HG03159 (cell line): ENCODE measurements around the gene RETREG2.

Experiments used
- ATAC-seq: cut with Tn5 transposase; IDR thresholded peaks from one replicate; pipeline ENCODE4 v1.9.1; 2021; ENCODE audit warnings: mild to moderate bottlenecking, moderate library complexity; ENCODE audit not compliant: unreplicated experiment

Gene RETREG2

DNA sequence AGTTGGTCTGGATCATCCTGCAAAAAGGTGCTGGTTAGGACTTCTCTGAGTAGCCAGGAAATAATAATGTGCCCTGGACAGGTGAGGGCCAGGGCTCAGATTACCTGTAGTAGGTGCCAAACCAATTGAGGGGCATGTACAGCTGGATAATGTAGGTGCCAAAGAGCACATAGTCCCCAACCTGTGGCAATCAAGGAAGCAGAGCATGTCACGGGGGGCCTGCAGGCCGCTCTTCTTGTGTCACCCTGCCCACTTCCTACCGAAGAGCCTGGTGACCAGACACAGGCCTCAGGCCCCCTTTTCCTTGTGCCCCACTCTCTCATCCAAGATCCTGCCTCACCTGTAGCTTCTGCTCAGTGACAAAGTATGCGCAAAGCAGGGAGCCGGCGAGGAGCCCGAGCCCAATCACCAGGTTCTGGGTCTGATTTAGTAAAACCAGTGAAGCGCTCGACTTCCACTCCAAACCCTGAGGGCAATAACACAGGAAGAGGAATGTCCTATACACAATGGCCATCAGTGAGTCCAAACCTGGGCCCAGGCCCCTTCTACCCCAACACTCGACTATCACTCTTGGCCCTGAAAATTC is 35.5 kb downstream of the RETREG2 start:
- no peak for ATAC-seq

DNA sequence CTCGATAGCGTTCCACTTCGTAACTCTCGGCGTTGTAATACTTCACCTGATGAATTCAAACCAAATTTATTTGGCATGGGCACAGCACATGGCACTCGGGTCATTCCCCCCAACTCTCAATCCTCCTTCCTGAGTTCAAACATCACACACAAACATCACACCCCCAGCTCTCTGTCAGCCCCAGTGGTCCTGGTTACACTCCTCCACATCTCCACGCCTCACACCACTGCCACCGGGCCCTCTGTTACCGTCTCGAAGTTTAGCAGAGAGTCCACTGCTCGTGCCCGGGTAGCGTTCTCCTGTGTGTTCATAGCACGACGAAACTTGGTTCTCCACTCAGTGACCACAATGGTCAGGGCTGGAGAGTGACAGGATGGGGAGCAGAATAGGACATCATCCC is 36.1 kb downstream of the RETREG2 start:
- ATAC-seq = no peak

DNA sequence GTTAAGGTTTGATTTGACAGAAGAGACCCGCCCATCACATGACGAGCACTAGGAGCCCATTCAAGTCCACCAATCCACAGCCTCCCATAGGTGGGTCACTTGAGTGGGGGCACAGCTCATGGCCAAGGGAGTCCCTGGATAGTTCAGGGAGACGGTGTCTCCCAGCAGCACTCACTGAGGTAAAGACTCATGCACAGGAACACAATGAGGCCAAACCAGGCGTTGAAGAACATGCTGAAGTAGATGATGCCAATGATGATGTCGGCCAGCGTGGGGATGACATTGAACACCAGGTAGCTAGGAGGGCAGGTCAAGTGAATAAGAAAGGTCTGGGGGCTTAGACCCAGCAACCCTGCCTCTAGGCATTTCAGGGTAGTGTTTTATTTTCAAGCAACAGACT is 36.7 kb downstream of the RETREG2 start:
- ATAC-seq = no peak

DNA sequence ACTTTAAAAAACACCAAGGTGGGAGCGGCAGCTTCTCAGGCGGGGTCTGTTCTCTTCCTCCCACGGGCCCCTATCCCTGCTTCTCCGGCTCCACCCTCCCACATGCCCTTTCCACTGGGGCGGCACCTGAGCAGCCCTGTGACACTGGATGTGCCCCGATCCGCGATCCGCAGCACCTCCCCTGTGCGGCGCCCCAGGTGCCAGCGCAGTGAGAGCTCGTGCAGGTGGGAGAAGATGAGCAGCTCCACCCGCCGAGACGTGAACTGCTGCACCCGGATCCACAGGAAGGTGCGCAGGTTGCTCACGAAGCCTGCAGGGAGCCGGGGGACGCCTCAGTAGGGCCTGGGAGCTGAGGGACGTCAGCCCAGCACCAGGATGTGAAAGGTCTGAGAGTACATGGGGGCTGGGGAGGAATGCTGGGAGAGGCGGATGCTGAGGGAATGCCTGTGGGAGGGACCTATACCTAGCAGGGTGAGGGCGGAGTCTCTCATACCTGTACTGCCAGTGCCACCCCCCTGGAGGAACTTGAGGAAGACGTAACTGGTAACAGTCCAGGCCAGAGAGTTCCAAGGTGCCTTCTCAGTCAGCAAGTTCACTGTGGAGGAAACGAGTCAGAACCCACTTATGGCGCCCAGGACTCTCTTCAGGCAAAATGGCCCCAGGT is 37.9 kb downstream of the RETREG2 start:
- no peak for ATAC-seq

DNA sequence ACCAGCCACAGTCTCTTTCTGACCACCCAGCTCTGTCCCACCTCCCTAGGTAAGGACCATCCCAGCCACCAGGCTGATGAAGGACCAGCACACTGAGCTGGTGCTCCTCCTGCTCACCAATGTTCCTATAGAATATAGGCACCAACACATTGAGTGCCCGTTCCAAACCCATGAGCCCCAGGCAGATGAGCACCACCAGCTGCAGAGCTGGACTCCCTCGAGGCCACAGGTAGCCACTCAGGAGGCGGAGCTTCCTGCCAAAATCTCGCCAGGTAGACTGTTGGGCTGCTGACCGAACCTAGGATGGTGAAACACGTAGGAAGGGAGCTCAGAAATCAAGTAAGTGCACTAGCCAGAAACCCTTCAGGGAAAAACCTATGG is 38.5 kb downstream of the RETREG2 start:
- ATAC-seq = no peak

DNA sequence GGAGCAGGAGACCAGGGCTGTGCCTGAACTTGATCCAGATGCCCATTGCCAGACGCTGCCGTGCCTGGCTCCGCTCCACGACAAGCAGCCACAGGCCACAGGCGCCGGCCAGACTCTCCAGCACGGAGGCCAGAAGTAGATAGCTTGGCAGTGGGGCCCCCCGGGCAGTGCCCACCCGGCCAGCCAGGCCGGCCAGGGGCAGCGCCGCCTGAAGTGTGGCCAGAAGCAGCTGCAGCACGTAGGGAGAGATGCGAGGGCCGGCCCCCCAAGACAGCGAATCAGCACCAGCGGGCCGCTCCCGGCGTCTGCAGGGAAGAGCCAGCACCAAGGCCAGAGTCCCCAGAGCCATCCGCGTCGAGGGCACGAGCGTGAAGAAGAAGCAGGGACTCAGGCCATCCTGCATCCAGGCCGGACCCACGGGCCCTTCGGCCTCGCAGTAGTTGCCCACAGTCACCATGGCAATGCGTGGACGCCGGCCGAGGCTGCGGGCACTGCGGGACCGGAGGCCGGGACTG is 40.2 kb downstream of the RETREG2 start:
- ATAC-seq = peak; percentile 29

DNA sequence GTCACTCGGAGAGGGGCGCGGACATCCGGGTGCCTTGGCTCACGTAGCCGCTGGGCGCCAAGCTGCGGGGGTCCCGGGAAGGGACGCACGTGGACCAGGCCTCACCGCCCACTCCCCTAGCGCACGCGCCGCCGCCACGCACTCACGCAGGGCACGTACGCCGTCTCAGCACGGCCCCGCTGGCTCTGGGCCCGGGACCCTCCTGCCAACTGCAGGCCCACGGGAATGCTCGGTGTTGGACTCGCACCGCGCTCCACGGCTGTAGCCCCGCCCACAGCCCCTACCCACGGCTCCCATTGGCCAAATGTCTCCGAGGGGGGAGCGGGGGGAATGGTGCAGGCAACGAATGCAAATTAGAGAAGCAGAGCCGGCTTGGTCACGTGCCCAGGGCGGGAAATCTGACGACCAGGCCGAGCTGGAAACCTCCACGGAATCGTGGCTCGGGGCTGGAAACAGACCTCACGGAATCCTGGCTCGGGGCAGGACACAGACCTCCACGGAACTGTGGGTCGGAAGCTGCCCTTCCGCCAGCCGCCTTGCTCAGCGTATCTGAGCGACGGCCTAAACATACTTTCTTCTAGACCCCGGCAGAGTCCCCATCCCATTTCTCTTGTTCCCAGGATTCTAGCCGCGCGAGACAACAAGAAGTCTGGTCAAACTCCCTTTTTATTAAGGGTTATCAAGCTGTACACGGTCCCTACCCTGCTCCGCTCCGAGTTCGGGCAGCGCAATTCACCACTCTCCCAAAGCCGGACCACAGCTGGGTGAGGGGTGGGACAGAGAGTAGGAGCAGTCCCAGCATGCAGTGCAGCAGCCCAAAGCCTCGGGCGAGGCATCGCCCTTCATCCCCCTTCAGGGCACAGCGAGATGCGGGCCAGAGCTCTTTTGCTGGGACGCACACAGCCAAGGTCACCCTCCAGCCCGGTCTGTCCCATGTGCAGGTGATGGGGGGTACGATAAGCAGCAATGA is 40.9 kb downstream of the RETREG2 start, which contains the start of gene ABCB6:
Gene ABCB6 (minus strand): TSS at position 227 of the 970 bp plus-strand sequence. CDS start 285 bp downstream, outside the sequence.
- ATAC-seq = peak; percentile 76

DNA sequence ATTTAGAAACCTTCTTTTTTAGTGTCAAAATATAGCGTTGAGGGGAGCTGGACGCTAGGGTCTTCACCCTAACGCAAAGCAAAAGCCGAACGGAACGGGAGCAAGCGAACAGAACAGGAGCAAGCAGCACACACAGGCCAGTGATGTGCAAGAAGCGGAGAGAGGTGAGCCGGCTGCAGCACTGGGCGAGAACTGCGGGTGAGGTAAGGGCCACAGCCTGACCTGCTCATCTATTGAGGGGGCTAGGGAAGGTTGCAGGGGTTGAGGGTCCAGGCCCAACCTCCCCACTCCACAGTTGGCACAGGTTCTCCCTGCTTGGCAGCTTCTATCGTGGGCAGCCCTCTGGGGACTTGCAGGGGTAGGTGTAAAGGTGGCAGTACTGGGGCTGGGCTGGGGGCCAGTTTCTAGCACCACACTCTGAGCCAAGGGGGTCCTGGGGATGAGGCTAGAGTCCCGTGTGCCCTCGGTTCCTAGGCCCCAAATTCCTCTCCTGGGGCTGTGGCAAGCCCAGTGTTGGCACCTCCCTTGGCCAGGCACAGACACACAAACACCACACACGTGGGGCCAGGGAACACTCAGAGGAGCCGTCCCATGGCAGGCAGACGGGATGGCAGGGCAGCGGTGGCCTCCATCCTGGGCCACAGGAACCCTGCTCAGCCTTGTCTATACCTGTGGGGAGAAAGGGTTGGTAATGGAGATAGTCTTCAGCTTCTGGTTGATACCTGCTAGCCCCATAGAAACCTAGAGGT is 41.9 kb downstream of the RETREG2 start:
- no peak for ATAC-seq

DNA sequence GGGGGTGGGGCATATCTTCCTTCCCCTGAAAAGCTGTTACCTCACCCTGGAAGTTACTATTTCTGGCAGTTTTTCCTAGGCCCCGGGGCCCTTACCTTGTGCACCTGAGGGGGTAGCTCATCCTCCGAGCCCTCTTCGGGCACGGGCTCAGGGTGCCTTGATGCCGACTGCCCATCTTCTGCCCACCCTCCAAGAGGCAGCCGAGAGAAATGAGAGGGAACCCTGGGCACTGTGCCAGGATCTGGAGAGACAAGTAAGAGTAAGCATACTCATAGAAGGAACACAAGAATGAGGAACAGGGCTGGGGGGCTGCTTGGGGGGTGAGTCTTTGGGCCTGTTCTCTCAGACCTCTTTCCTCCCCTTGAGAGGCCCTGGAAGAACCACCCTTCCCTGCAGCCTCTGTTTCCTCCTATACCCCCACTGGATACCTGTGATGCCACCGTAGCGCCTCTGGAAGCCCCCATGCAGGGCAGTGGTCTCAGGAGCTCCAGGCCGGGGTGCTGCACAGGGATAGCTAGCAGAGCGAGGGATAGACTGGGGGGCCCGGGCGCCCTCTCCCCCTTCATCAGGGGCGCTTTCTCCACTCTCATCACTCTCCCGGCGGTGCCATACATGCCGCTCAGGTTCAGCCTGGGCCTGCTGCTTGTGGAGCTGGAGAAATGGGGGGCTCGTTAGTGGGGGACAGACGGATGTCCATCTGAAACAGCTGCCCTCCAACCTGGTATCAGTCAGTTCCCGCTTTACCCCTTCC is 42.8 kb downstream of the RETREG2 start:
- no peak for ATAC-seq

DNA sequence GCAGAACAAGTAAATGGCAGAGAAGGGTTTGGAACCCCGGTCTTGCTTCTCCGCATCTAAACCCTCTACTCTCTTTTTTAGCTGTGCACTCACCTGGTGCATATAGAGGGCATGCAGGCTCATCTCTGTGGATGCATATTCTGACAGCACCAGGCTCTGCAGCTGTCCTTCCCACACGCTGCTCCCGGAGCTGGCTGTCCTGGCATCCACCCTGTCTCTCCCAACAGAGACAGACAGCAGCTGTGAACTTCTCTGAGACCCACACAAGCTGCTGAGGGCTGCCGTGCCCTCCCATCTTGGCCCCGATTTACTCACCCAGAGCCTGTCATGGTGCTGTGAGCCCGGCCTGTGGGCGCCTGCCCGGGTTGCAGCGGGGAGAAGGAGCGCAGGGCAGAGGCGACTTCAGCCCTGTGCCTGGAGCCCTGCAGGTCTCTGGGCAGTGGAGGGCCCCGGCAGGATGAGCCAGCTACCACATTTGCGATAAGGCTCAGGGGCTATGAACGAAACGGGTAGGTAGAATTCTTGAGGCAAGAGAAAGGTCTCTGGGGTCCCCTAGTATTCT is 44.0 kb downstream of the RETREG2 start:
- ATAC-seq = no peak

DNA sequence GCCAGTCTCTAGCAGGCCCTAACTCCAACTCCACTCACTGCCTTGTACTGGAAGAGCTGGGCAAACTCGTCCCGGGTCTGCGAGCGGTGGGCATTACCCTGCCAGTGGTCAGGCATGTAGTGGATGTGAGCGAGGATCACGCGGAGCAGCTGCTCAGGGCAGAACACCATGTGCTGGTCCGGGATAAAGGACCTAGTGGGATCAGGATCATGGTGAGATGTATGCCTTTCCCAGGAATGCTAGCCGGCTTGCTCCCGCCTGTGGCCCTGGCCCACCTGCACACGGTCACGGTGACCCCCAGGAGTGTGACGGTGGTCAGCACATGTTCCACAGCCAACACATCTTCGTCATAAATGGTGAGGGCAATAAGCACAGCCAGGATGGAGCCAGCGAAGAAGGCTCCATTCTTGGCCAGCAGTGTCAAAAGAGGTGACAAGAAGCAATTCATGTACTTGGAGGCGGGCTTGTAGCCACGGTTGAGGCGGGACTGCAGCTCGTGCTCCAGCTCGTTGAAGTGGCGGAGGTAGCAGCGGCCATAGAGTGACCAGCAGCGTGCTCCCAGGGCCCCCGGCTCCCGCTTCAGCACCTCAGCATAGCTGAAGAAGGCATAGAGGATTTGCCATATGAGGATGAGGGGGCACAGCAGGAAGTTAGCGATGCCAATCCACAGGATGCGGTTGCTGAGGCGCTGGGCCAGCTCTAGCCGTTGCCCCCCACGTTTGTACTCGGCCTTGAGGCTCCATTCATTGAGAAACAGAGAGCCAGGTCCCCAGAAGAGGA is 45.9 kb downstream of the RETREG2 start:
- ATAC-seq = no peak

DNA sequence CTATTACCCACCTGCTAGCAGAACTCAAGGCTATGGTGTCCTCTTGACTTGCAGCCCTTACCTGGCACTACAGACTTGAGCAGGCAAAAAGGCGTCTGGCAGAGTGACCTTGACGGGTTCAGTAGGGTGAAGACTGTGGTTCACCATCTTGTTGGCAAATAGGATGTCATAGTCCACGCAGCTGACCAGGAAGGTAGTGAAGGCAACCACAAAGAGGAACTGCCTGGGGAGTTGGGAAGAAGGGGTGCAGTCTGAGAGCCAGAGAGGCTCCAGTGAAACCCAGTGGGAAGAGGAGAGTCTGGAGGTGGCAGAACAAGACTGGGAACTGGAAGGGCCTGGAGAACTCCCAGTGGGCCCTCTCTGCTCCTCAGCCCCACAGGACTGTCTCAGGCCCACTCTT is 47.3 kb downstream of the RETREG2 start:
- no peak for ATAC-seq

DNA sequence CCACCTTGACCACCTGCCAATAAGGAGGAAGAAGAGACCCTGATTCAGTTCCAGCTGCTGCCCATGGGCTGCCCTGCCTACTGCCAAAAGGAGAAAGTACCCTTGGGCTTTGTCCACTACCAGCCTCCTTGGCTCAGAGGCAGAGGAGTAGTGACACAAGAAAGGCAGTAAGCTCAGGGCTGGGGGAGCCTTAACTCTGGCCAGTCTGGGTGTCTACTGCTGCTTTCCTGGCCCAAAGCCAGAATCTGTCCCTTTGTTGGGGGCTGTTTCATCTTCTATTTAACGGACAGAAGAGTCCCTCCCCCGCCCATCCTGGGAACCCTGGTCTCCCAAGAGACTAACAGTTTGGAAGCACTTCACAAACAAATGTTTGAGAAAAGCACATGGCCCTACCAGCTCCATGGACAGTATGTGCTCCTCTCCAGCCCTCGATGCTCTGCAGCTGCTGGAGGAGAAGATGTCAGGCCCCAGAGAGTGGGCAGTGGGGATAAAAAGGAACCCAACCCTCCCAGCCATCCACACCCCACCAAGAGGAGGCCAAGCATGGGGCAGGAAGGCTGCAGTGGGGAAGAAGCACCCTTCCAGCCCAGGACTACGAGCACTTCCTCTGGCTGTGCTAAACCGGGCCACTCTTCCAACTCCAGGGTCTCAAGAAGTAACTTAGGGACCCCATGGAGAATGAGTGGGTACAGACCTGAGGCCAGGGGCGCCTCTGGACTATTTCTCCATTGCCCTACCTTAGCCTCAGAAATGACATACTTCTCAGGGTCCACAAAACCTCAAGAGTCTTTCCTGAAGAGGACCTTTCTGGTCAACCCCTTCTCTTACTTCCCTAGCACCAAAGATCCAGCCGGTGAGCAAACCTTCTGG is 50.2 kb downstream of the RETREG2 start:
- no peak for ATAC-seq

DNA sequence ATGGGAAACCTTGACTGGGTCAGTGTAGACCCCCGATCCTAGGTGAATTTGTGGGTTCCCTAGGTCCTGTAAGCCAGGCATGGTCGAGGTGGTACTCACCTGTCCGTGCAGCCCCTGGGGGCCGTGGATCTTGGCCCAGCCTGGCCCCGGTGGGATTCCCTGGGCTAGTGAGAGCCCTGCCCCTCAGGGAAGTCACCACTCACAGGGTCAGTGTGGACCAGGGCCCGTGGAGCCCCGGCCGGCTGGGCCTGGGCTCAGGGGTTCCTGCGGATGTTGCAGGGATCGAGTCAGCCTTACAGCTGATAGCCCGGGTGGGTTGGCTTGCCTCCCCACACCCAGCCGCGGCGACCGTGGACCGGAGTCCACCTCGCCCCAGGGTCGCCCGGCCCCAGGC is 50.8 kb downstream of the RETREG2 start:
- ATAC-seq = peak; percentile 0

DNA sequence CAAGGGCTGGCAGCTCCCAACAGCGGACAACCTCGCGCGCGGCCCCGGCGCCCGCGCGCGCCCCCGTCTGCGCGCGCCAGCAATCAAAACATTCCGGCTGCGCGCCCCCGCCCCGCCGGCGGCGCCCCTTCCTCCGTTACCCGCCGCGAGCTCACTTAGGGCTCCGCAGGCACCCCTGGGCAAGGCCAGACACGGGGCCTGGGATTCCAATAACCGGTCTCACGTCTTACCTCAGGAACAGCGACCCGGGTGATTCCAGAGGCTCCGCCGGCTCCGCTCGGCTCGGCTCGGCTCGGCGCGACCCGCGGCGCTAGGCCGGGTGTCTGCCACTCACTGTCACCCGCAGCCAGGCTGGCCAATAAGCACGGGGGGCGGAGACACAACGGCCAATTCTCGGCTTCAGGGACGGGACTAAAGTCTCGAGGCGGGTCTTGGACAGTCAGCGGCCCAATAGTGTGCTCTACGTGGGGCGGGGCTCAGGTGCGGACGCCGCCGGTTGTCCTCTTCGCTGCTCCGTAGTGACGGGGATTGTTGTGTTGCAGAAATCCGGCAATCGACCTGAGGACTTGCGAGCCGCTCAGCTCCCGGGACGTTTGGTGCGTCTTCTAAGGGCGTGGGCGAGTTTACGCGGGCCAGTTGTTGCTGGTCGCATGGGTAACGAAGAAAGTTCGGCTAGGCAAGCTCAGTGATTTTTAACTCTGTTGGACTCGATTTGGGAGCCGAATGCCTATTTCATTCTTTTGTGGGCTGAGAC is 51.4 kb downstream of the RETREG2 start, which contains the start of the genes ANKZF1 and ATG9A:
Gene ANKZF1 (plus strand): TSS at position 502 of the 754 bp plus-strand sequence. CDS start 452 bp downstream, outside the sequence.
Gene ATG9A (minus strand): TSS at position 332 of the 754 bp plus-strand sequence. CDS start 1,612 bp downstream, outside the sequence.
- ATAC-seq = peak; percentile 97

DNA sequence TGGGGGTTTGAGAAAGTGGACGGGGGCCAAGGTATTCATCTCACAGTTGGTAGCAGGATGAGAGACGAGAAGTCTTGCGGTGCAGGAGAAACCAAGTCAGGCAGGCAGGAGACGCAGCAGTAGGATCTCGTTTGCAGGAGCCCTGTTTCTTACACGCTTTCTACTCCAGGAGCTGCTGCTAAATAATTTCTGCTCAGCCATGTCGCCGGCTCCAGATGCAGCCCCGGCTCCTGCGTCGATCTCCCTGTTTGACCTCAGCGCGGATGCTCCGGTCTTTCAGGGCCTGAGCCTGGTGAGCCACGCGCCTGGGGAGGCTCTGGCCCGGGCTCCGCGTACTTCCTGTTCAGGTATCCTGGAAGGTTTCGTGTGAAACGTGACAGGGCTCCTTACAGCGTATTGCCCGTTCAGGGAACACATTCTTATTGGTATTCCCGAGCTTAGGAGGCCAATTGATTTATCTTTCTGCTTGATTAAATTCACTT is 52.0 kb downstream of the RETREG2 start:
- no peak for ATAC-seq

DNA sequence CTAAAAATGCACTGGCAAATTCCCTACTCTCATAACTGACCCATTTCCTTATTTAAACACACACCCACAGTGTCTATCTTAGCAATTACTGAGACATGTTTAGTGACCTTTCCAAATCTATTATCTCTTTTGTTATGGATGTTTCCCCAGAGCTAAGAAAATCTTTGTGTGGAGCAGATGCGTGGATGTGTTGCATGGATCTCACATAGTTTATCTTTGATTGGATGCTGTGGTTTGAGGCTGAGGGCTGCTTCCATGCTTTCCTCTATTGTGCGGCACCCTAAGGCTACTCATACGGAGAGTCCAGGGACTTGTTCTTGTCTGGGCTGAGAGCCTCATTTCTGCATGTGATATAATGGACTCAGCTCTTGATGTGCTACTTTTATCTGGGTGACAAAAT is 56.3 kb downstream of the RETREG2 start:
- ATAC-seq = no peak
